Measurements from ENCODE around the gene TMEM60.

TMEM60 gene

GRCh38 chr7:77766801-77767605 is 31.2 kb downstream of the TMEM60 start:
- DNase-seq, result no peak

GRCh38 chr7:77765906-77766800 is 32.1 kb downstream of the TMEM60 start:
- no peak for DNase-seq

GRCh38 chr7:77765481-77765880 is 32.8 kb downstream of the TMEM60 start:
- no peak for DNase-seq

- DNase-seq, result no peak
Measured at GRCh38 chr7:77760809-77761453, 37.3 kb downstream of the TMEM60 start.

- DNase-seq, result no peak
Measured at GRCh38 chr7:77759294-77759889, 38.8 kb downstream of the TMEM60 start.

GRCh38 chr7:77757589-77757988 is 40.6 kb downstream of the TMEM60 start:
- DNase-seq, result no peak

GRCh38 chr7:77753173-77753572 is 45.1 kb downstream of the TMEM60 start:
- DNase-seq, result no peak

GRCh38 chr7:77752016-77752415 is 46.2 kb downstream of the TMEM60 start:
- no peak for DNase-seq

- no peak for DNase-seq
Measured at GRCh38 chr7:77747718-77748117, 50.5 kb downstream of the TMEM60 start.

- DNase-seq, result no peak
Measured at GRCh38 chr7:77747178-77747577, 51.1 kb downstream of the TMEM60 start.

GRCh38 chr7:77746824-77747165 is 51.4 kb downstream of the TMEM60 start:
- DNase-seq, result no peak

GRCh38 chr7:77746164-77746823 is 51.9 kb downstream of the TMEM60 start:
- no peak for DNase-seq

- DNase-seq, result no peak
Measured at GRCh38 chr7:77745746-77746145, 52.5 kb downstream of the TMEM60 start.

Data from NCI-H524 treated with DMSO at 0.1 percent for 48 hours (cell line).